Neural progenitor cell (in vitro differentiated cells): ENCODE measurements around the gene FBLN1. TPM values are rescaled to one million over a fixed set of nuclear protein-coding genes. Genes with fewer than 3 reads are reported as not detected.

ENCODE experiments used
- DNase-seq: peaks from one replicate; pipeline ENCODE4 v3.0.0-alpha.2; 2016; ENCODE audit warnings: low spot score
- H2AFZ ChIP-seq: fragments of 200-600 bp; sonication (generic); replicated peaks from 2 replicates; pipeline ENCODE4 v1.6.1; 2016; ENCODE audit warnings: antibody characterized with exemption
- H3F3A ChIP-seq: fragments of 200-600 bp; sonication (generic); 2 replicates; pipeline ENCODE4 v1.6.1; 2016; ENCODE audit warnings: antibody characterized with exemption, low read depth
- H3K27ac ChIP-seq: fragments of 200-600 bp; sonication (generic); 2 replicates; pipeline ENCODE4 v1.5.1; 2016; ENCODE audit warnings: mild to moderate bottlenecking
- H3K27me3 ChIP-seq: fragments of 200-600 bp; sonication (generic); 2 replicates; pipeline ENCODE4 v1.6.1; 2016; ENCODE audit warnings: mild to moderate bottlenecking, moderate library complexity
- H3K36me3 ChIP-seq: fragments of 200-600 bp; sonication (generic); 2 replicates; pipeline ENCODE4 v1.5.1; 2016
- H3K4me1 ChIP-seq: fragments of 200-600 bp; sonication (generic); 2 replicates; pipeline ENCODE4 v1.6.1; 2016; ENCODE audit warnings: mixed run types
- H3K4me2 ChIP-seq: fragments of 200-600 bp; sonication (generic); 2 replicates; pipeline ENCODE4 v1.6.1; 2016
- H3K4me3 ChIP-seq: fragments of 200-600 bp; sonication (generic); 2 replicates; pipeline ENCODE4 v1.5.1; 2016
- H3K79me2 ChIP-seq: fragments of 200-600 bp; sonication (generic); 2 replicates; pipeline ENCODE4 v1.6.1; 2016; ENCODE audit warnings: low read depth
- H3K9ac ChIP-seq: fragments of 200-600 bp; sonication (generic); 2 replicates; pipeline ENCODE4 v1.6.1; 2016
- H3K9me3 ChIP-seq: fragments of 200-600 bp; sonication (generic); 2 replicates; pipeline ENCODE4 v1.5.1; 2016; ENCODE audit warnings: low read depth
- H4K20me1 ChIP-seq: fragments of 200-600 bp; sonication (generic); 2 replicates; pipeline ENCODE4 v1.6.1; 2016; ENCODE audit warnings: low read depth
- H3K27ac Mint-ChIP-seq: 3 replicates; pipeline ENCODE4 v1.8.0; 2021; ENCODE audit warnings: mixed read lengths
- H3K27me3 Mint-ChIP-seq: 2 replicates; pipeline ENCODE4 v1.8.0; 2022; ENCODE audit warnings: low read depth, mild to moderate bottlenecking, inconsistent platforms, moderate library complexity, mixed read lengths; ENCODE audit not compliant: insufficient read depth
- H3K36me3 Mint-ChIP-seq: 3 replicates; pipeline ENCODE4 v1.8.0; 2021; ENCODE audit warnings: mixed read lengths
- H3K4me1 Mint-ChIP-seq: 3 replicates; pipeline ENCODE4 v1.8.0; 2021; ENCODE audit warnings: mixed read lengths
- H3K4me3 Mint-ChIP-seq: 3 replicates; pipeline ENCODE4 v1.8.0; 2021; ENCODE audit warnings: mild to moderate bottlenecking, moderate library complexity, mixed read lengths
- H3K9me3 Mint-ChIP-seq: 3 replicates; pipeline ENCODE4 v1.8.0; 2020; ENCODE audit warnings: mixed read lengths
- CTCF ChIP-seq: fragments of 200-600 bp; sonication (generic); IDR thresholded peaks from 2 replicates; pipeline ENCODE4 v1.5.1; 2017; ENCODE audit warnings: antibody characterized with exemption, mild to moderate bottlenecking
- EZH2 ChIP-seq: fragments of 200-600 bp; sonication (generic); IDR thresholded peaks from 2 replicates; pipeline ENCODE4 v1.6.1; 2017; ENCODE audit warnings: antibody characterized with exemption, mild to moderate bottlenecking, moderate library complexity
- EZH2phosphoT487 ChIP-seq: fragments of 200-600 bp; sonication (generic); IDR thresholded peaks from 2 replicates; pipeline ENCODE4 v1.6.1; 2017; ENCODE audit warnings: antibody characterized with exemption
- total RNA-seq: library from RNA; depleted of rRNA; stranded (reverse); fragments of >200 nt; gene quantifications from 2 replicates; pipeline ENCODE4 v1.2.3, GENCODE V29; 2015; ENCODE audit warnings: low replicate concordance

FBLN1 gene
- total RNA-seq, 1 donor from 2014 or later = 84.3 TPM

GRCh38 chr22:45483918-45484499 lies 18.7 kb upstream of the FBLN1 start:
- H3K27me3 Mint-ChIP-seq = peaks cover 21% of the 10 kb centered on the region
- peaks cover 2% of the 10 kb centered on the region for H3K36me3 Mint-ChIP-seq
- no peak overlapping the region for H3K27ac Mint-ChIP-seq
- Histone ChIP-seq H3K9ac (no peak overlapping the region), H3K27ac (no peak overlapping the region), H3K79me2 (no peaks in the 10 kb centered on the region), H3K27me3 (no peaks in the 10 kb centered on the region), H3K36me3 (no peaks in the 10 kb centered on the region), H3K9me3 (peaks cover 23% of the 10 kb centered on the region), H4K20me1 (no peaks in the 10 kb centered on the region), H3K4me1 (peaks cover 14% of the 10 kb centered on the region), H2AFZ (no peak overlapping the region), H3F3A (peaks cover 9% of the 10 kb centered on the region), H3K4me3 (no peak overlapping the region), H3K4me2 (no peak overlapping the region)
- no peak for TF ChIP-seq EZH2phosphoT487
- TF ChIP-seq EZH2 = no peak
- TF ChIP-seq CTCF = no peak
- no peak overlapping the region for H3K4me3 Mint-ChIP-seq
- H3K4me1 Mint-ChIP-seq = peaks cover 14% of the 10 kb centered on the region
- no peak for DNase-seq
- peaks cover 42% of the 10 kb centered on the region for H3K9me3 Mint-ChIP-seq

GRCh38 chr22:45484742-45485141 lies 17.9 kb upstream of the FBLN1 start:
- H3K4me1 Mint-ChIP-seq = peaks cover 14% of the 10 kb centered on the region
- peaks cover 48% of the 10 kb centered on the region for H3K9me3 Mint-ChIP-seq
- DNase-seq = no peak
- peaks cover 2% of the 10 kb centered on the region for H3K36me3 Mint-ChIP-seq
- TF ChIP-seq CTCF = no peak
- no peak for TF ChIP-seq EZH2phosphoT487
- no peak for TF ChIP-seq EZH2
- Histone ChIP-seq H3K27me3 (no peaks in the 10 kb centered on the region), H3F3A (peaks cover 9% of the 10 kb centered on the region), H3K79me2 (no peaks in the 10 kb centered on the region), H3K9me3 (peaks cover 25% of the 10 kb centered on the region), H3K4me1 (peaks cover 14% of the 10 kb centered on the region), H3K9ac (no peak overlapping the region), H3K4me2 (no peak overlapping the region), H3K4me3 (no peak overlapping the region), H3K27ac (no peak overlapping the region), H2AFZ (no peak overlapping the region), H3K36me3 (no peaks in the 10 kb centered on the region), H4K20me1 (no peaks in the 10 kb centered on the region)
- no peak overlapping the region for H3K4me3 Mint-ChIP-seq
- H3K27ac Mint-ChIP-seq = no peak overlapping the region
- H3K27me3 Mint-ChIP-seq = peaks cover 21% of the 10 kb centered on the region

- H3F3A ChIP-seq = peaks cover 9% of the 10 kb centered on the region
- no peaks in the 10 kb centered on the region for H4K20me1 ChIP-seq
- no peak overlapping the region for H3K27ac Mint-ChIP-seq
- TF ChIP-seq EZH2 (no peak), EZH2phosphoT487 (no peak), CTCF (no peak)
- H3K9ac ChIP-seq = no peak overlapping the region
- no peaks in the 10 kb centered on the region for H3K36me3 ChIP-seq
- peaks cover 21% of the 10 kb centered on the region for H3K27me3 Mint-ChIP-seq
- H3K9me3 Mint-ChIP-seq = peaks cover 51% of the 10 kb centered on the region
- no peak overlapping the region for H3K4me2 ChIP-seq
- H3K36me3 Mint-ChIP-seq = peaks cover 2% of the 10 kb centered on the region
- no peak overlapping the region for H3K27ac ChIP-seq
- H3K27me3 ChIP-seq = no peaks in the 10 kb centered on the region
- H3K4me1 ChIP-seq = peaks cover 14% of the 10 kb centered on the region
- peaks cover 14% of the 10 kb centered on the region for H3K4me1 Mint-ChIP-seq
- peaks cover 31% of the 10 kb centered on the region for H3K9me3 ChIP-seq
- no peak for DNase-seq
- no peak overlapping the region for H2AFZ ChIP-seq
- H3K4me3 Mint-ChIP-seq = no peak overlapping the region
- H3K4me3 ChIP-seq = no peak overlapping the region
- no peaks in the 10 kb centered on the region for H3K79me2 ChIP-seq
Measured at GRCh38 chr22:45485261-45485660, 17.4 kb upstream of the FBLN1 start.
